WI38 (cell line): ENCODE data around the gene HTATSF1.

Experiments
- H3K4me3 ChIP-seq: 2 replicates; pipeline ENCODE4 v1.5.1; 2011; ENCODE audit warnings: low read depth, mild to moderate bottlenecking, control low read depth, low read length
- TF ChIP-seq, protein P1 (sequence below): IDR thresholded peaks from 2 replicates; pipeline ENCODE4 v1.5.1; 2012; ENCODE audit warnings: low read depth, mild to moderate bottlenecking, control low read depth, low read length

HTATSF1 gene

GRCh38 chrX:136496186-136496763, 1.1 kb upstream of the HTATSF1 start:
- peak overlapping the region; percentile 67 for H3K4me3 ChIP-seq
- TF ChIP-seq, protein P1, sequence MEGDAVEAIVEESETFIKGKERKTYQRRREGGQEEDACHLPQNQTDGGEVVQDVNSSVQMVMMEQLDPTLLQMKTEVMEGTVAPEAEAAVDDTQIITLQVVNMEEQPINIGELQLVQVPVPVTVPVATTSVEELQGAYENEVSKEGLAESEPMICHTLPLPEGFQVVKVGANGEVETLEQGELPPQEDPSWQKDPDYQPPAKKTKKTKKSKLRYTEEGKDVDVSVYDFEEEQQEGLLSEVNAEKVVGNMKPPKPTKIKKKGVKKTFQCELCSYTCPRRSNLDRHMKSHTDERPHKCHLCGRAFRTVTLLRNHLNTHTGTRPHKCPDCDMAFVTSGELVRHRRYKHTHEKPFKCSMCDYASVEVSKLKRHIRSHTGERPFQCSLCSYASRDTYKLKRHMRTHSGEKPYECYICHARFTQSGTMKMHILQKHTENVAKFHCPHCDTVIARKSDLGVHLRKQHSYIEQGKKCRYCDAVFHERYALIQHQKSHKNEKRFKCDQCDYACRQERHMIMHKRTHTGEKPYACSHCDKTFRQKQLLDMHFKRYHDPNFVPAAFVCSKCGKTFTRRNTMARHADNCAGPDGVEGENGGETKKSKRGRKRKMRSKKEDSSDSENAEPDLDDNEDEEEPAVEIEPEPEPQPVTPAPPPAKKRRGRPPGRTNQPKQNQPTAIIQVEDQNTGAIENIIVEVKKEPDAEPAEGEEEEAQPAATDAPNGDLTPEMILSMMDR: no peak

DNA sequence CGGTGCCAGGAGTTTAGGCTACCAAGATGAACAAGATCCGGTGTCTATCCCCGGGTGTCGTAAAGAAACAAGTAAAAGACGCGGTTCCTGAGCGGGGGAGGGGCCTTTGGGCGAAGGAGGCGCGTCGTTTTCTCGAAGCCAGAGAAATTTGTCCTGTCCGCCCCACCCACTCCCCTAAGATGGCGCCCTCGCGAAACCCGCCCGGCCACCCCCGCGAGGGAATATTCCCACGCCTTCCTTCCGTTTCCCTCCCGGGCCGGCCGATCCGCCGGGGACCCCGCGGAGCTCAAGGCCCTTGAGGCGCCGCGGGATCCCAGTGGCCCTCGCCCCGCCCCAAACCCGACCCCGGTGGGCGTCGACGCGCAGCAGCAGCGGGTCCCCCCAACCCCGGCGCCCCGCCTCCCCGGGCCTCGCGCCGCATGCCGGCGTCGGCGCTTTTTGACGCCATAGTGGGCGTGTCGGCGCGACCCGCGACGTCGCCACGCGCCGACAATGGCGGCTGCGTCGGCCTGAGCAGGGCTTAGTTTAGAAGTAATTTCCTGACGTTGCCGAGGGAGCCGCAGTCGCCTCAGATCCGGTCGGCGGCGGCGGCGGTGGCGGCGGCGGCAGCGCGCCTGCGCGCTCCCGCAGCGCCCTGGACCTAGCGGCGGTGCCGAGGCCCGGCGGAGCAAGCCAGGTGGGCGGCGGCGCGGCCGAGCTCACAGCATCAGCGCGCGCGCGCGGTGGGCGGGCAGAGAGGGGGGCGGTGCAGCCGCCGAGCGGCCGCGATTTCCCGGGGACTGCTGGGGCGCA, 432 bp upstream of the HTATSF1 start:
- TF ChIP-seq, protein P1: no peak
- H3K4me3 ChIP-seq: peak overlapping the region; percentile 72

DNA sequence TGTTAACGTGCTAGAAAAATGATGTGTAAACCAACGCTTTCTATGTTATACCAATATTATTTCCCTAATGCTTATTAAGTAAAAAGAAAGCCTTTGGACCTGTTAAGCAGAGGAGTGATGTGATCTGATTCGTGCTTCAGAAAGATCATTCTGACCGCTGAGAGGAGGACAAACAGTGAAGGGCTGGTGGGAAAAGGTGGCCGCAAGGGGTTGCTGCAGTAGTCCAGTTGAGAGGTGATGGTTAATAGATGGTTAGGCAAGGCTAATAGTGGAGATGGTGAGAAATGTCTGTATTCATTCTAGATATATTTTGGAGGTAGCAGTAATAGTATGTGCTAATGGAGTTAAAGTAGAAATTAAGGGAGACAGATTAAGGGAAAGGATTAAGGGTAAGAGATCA, 21.7 kb downstream of the HTATSF1 start:
- TF ChIP-seq, protein P1: no peak
- no peak overlapping the region for H3K4me3 ChIP-seq

GRCh38 chrX:136523770-136524169, 26.4 kb downstream of the HTATSF1 start:
- H3K4me3 ChIP-seq: no peak overlapping the region
- TF ChIP-seq, protein P1: no peak

GRCh38 chrX:136525738-136526606, 28.6 kb downstream of the HTATSF1 start:
- H3K4me3 ChIP-seq: no peak overlapping the region
- TF ChIP-seq, protein P1: no peak

DNA sequence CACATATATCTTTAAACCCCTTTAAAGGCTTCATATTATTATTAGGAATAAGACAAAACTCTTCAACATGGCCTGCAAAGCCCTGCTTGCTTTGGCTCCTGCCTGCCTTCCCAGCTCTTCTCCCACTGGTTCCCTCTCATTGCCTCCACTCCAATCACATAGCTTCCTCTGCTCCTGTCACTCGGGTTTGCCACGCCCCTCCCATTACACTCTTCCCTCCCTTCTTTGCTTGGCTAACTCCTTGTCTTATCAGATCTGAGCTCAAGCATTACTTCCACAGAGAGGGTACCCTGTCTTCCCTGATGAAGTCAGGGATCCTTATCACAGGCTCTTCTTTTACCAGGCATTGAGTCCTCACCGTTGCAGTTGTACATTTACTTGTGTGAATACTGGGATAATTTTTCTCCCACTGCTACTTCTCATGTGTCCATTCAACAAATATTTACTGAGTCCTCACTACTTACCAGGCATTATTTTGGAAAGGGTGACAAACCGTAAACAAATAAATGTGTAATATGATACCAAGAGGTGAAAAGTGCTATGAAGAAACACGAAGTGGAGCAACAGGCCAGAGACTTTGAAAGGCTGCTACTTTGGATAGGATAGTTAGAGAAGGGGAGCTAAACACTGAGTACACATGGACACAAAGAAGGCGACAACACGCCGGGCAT, 31.4 kb downstream of the HTATSF1 start:
- TF ChIP-seq, protein P1: no peak
- no peak overlapping the region for H3K4me3 ChIP-seq
